GM12874 (cell line): ENCODE measurements around the gene CTBP2.

ENCODE experiments used
- TF ChIP-seq, protein P1 (sequence below): IDR thresholded peaks from 2 replicates; pipeline ENCODE4 v1.5.1; 2011; ENCODE audit warnings: low read depth, mild to moderate bottlenecking, control low read depth, low read length, moderate library complexity; ENCODE audit not compliant: insufficient read depth

CTBP2 gene

DNA sequence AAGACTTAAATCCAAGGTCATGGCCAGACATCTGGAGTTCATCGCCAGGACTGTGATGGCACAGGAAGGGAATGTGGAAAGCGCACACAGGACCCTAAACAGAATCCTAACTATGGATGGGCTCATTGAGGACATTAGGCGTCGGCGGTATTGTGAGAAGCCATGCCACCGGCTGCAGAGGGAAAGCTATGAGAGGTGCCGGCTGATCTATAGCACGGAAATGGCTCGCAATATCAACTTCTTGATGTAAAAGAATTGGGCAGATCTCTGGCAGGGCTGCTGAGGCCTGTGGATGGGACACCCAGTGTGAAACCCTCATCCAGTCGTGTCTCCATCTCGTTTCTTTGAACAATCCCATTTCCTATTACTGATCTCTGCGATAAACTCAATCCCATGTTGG, 6.3 kb upstream of the CTBP2 start:
- TF ChIP-seq, protein P1, sequence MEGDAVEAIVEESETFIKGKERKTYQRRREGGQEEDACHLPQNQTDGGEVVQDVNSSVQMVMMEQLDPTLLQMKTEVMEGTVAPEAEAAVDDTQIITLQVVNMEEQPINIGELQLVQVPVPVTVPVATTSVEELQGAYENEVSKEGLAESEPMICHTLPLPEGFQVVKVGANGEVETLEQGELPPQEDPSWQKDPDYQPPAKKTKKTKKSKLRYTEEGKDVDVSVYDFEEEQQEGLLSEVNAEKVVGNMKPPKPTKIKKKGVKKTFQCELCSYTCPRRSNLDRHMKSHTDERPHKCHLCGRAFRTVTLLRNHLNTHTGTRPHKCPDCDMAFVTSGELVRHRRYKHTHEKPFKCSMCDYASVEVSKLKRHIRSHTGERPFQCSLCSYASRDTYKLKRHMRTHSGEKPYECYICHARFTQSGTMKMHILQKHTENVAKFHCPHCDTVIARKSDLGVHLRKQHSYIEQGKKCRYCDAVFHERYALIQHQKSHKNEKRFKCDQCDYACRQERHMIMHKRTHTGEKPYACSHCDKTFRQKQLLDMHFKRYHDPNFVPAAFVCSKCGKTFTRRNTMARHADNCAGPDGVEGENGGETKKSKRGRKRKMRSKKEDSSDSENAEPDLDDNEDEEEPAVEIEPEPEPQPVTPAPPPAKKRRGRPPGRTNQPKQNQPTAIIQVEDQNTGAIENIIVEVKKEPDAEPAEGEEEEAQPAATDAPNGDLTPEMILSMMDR = no peak

DNA sequence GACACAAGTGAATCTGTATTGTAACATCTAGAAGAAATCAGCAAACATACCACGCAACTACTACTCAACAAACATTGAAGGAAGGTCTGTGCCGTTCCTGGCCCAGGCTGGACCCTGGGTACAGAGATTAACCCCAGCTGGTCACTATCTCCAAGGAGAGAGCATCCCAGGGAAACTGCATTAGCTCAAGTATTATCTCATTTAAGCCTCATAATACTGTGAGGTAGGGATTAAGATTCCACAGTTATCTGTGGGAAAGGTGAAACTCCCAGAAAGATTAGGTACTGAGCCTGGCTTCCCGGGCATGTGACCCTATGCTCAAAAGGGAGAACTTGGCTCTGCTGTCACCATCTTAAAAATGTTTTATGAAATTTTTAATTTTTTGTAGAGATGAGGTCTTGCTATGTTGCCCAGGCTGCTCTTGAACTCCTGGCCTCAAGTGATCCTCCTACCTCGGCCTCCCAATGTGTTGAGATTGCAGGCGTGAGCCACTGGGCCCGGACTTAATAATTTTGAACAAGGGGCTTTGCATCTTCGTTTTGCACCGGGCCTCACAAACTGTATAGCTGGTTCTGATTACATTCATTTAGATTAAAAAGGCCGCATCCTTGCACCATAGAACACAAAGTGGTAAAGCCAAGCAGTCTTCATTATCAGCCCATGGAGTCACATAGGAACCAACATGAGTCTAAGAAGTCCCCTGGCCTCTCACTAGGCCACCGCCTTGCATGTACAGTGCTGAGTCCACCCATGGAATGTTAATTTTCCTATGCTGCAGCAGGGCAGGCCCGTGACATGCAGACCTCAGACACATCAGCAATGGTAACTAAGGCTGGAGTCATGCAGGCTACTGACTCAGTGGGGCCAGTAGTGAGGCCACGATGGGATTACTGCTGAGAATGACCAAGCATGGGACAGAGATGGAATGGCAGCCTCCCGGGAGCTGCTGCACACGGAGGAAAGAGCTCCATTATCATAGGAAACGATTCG, 5.5 kb upstream of the CTBP2 start:
- TF ChIP-seq, protein P1 = no peak

DNA sequence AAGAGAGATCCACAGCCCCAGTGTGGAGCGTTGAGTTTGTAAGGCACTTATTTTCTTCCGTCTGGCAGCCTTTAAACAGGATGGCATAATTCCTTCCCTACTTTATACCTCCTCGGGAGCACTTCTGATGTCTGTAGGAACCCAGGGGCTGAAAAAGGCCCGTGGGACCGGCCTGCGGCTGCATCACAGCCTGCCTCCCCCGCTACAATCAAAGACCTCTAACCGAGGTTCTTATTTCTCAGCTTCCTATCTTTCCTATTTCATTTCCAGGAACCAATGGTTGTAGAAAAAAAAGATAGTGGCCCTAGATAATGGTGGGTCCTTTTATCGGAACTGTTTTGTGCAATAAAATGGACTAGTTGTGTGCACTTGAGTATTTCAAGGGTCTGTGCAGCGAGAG, 4.1 kb upstream of the CTBP2 start:
- TF ChIP-seq, protein P1 = no peak

DNA sequence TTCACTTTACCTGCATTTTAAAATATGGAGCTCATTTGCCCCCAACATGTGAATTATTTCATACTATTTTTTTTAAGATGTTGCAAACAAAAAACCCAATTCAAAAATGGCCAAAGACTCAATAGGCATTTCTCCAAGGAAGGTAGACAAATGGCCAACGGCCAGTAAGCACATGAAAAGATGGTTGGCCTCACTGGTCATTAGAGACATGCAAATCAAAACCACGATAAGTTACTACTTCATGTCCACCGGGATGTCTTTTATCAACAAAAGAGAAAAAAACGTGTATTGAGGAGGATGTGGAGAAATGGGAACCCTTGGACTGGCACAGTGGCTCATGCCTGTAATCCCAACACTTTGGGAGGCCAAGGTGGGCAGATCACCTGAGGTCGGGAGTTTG, 3.4 kb upstream of the CTBP2 start:
- TF ChIP-seq, protein P1 = no peak

DNA sequence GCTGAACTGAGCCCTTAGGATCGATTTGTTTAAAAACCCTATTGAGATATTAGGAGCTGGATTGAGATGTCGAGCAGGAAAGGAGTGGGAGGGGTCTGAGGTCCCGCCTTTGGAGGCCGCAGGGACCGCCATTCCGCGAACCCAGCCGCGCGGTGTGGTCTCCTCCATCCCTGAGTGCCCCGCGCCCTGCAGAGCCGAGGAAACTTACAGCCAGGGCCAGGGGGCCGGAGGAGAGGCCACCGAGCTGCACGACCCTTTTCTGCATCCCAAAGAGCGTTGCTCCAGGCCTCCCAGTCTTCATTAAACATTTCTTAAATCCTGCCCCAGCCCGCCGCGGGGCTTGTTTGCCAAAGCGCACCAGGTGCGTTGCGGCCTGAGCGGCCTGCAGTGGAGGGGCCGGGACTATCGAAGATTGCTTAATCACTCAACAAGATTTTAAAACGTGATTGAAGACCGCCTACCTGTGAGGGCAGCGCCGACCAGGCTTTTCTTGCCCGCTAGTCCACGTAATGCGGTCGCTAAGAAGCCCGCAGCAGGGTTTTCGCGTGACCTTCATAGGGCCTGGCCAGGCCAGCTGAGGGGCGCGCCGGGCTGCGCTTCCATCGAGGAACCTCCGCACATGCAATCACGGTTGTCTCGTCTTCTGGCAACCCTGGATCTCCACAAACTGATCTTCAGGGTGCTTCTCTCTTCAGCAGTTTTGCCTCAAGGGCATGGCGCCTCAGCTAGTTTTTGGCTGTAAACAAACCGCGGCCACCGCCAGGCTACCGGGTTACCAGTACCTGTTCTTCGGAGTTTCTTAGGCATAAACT, 2.0 kb upstream of the CTBP2 start:
- TF ChIP-seq, protein P1 = no peak

DNA sequence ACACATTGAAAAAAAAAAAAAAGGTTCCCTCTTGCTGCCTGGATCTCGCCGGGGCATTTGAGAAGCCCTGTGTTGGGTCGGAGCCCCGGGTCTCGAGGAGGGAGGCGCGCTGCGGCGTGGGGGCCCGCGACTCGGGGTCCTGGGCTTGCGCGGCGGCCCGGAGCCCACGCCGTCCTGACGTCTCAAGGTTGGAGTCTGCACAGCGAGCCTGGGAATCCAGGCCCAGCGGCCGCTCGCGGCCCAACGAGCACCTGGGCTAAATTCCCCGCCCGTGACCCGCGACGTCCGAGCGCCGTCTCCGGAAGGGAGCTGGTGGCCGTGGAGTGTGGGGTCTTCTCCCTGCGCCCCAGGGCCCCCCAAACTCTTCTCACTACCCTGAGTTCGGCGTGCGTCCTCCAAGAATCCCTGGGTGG, 1.4 kb upstream of the CTBP2 start:
- TF ChIP-seq, protein P1 = no peak
